Measurements from ENCODE around the gene UBE2M.
"Not testable (repeated sequence)": the region's sequence is repeated elsewhere in the genome, so short reads cannot be mapped to it uniquely, and the experiment has no call there.

The UBE2M gene

GRCh38 chr19:58545286-58546018, 13.0 kb downstream of the UBE2M start:
- TF ChIP-seq CTCF (IDR thresholded peaks at IDR 0.05; ENCODE audit: borderline replicate concordance, insufficient read depth, low read depth, low read length), result no peak
- peak overlapping the region; percentile 99 for H3K4me3 ChIP-seq (ENCODE audit: low read depth, low read length)

- H3K4me3 ChIP-seq (ENCODE audit: low read depth, low read length), result peak overlapping the region; percentile 99
- TF ChIP-seq CTCF (IDR thresholded peaks at IDR 0.05; ENCODE audit: borderline replicate concordance, insufficient read depth, low read depth, low read length), result no peak
Measured at GRCh38 chr19:58544591-58545285, 13.7 kb downstream of the UBE2M start.

- peak within 1 kb of the TSS; percentile 99 for H3K4me3 ChIP-seq (ENCODE audit: low read depth, low read length)
- no peak for TF ChIP-seq CTCF (IDR thresholded peaks at IDR 0.05; ENCODE audit: borderline replicate concordance, insufficient read depth, low read depth, low read length)
Measured at GRCh38 chr19:58543826-58544590, 14.4 kb downstream of the UBE2M start, which contains the start of gene TRIM28. TSS of gene TRIM28 (plus strand) at chr19:58544064. CDS start at chr19:58544758, 694 bp downstream.

- H3K4me3 ChIP-seq (ENCODE audit: low read depth, low read length), result not testable (repeated sequence)
Measured at GRCh38 chr19:58542641-58543372, 15.6 kb downstream of the UBE2M start.

GRCh38 chr19:58539169-58539559, 19.2 kb downstream of the UBE2M start:
- not testable (repeated sequence) for H3K4me3 ChIP-seq (ENCODE audit: low read depth, low read length)

GRCh38 chr19:58538257-58539168, 19.9 kb downstream of the UBE2M start:
- TF ChIP-seq CTCF (IDR thresholded peaks at IDR 0.05; ENCODE audit: borderline replicate concordance, insufficient read depth, low read depth, low read length), result no peak
- H3K4me3 ChIP-seq (ENCODE audit: low read depth, low read length), result peak overlapping the region; percentile 58
